CD4-positive, alpha-beta memory T cell (primary cell): Measurements from ENCODE around the gene SRRM2. TPM values are rescaled to one million over a fixed set of nuclear protein-coding genes. Genes with fewer than 3 reads are reported as not detected.
A peak's percentile ranks its signal among the peaks of the same experiment; 100 is the strongest.
"Not testable (repeated sequence)": the region's sequence is repeated elsewhere in the genome, so short reads cannot be mapped to it uniquely, and the experiment has no call there.

Experiments used
- CTCF ChIA-PET: fragments of 350-600 bp; sonication (Branson Sonifier 250); formaldehyde crosslinking; loops from one replicate; lab custom pipeline; 2021; ENCODE audit warnings: inconsistent platforms; ENCODE audit not compliant: partially characterized antibody; lab: Charles Lee
- POLR2A ChIA-PET: fragments of 350-600 bp; sonication (Branson Sonifier 250); formaldehyde crosslinking; loops from one replicate; lab custom pipeline; 2021; ENCODE audit not compliant: partially characterized antibody; lab: Charles Lee
- DNase-seq, 5 donors: peaks; one replicate each; pipeline versions ENCODE4 v3.0.0 to v3.0.0-alpha.2; 2020 to 2022; ENCODE audit warnings: mixed read lengths in 1 of 5
- H3K27ac ChIP-seq: one replicate; pipeline ENCODE4 v1.7.0; 2013; ENCODE audit warnings: low read depth, low read length
- H3K27me3 ChIP-seq: 2 replicates; pipeline ENCODE4 v1.7.0; 2013; ENCODE audit warnings: mild to moderate bottlenecking, low read length, moderate library complexity; ENCODE audit not compliant: insufficient read depth
- H3K36me3 ChIP-seq: 2 replicates; pipeline ENCODE4 v1.7.0; 2013; ENCODE audit warnings: mild to moderate bottlenecking, low read length, moderate library complexity; ENCODE audit not compliant: insufficient read depth
- H3K4me1 ChIP-seq: 2 replicates; pipeline ENCODE4 v1.7.0; 2013; ENCODE audit warnings: mild to moderate bottlenecking, low read length, moderate library complexity; ENCODE audit not compliant: insufficient read depth
- H3K4me3 ChIP-seq, 2 donors: one replicate each; pipeline ENCODE4 v1.7.0; 2013; ENCODE audit warnings: low read length in 2 of 2, mild to moderate bottlenecking in 1 of 2
- H3K9me3 ChIP-seq, 2 donors: one replicate each; pipeline ENCODE4 v1.7.0; 2013; ENCODE audit warnings: low read length in 2 of 2, control low read depth in 1 of 2; ENCODE audit not compliant: control insufficient read depth in 1 of 2
- H3K27ac Mint-ChIP-seq, 7 donors: one replicate each; pipeline ENCODE4 v1.8.0; 2020 to 2021; ENCODE audit warnings: mixed read lengths in 7 of 7, mild to moderate bottlenecking in 6 of 7, inconsistent platforms in 3 of 7, moderate library complexity in 3 of 7
- H3K27me3 Mint-ChIP-seq, 2 donors: one replicate each; pipeline ENCODE4 v1.8.0; 2020 to 2021; ENCODE audit warnings: mixed read lengths in 2 of 2
- H3K36me3 Mint-ChIP-seq, 2 donors: one replicate each; pipeline ENCODE4 v1.8.0; 2020 to 2021; ENCODE audit warnings: mixed read lengths in 2 of 2, inconsistent platforms in 1 of 2, mild to moderate bottlenecking in 1 of 2
- H3K4me1 Mint-ChIP-seq, 4 donors: one replicate each; pipeline ENCODE4 v1.8.0; 2020 to 2021; ENCODE audit warnings: mixed read lengths in 4 of 4, mild to moderate bottlenecking in 1 of 4
- H3K4me3 Mint-ChIP-seq, 8 donors: one replicate each; pipeline ENCODE4 v1.8.0; 2020 to 2021; ENCODE audit warnings: mixed read lengths in 8 of 8, mild to moderate bottlenecking in 7 of 8, moderate library complexity in 6 of 8, inconsistent platforms in 3 of 8
- H3K9me3 Mint-ChIP-seq, 8 donors: one replicate each; pipeline ENCODE4 v1.8.0; 2020 to 2021; ENCODE audit warnings: mixed read lengths in 8 of 8, mild to moderate bottlenecking in 5 of 8, inconsistent platforms in 3 of 8, moderate library complexity in 1 of 8
- intact Hi-C: fragments of 100-400 bp; cut with micrococcal nuclease; formaldehyde crosslinking; loops from one replicate; pipeline ENCODE4 v1.15.1; 2023
- polyA plus RNA-seq, 2 donors: library from polyadenylated mRNA; unstranded; fragments of 300-500 nt; fragmentation: Illumina TruSeq; gene quantifications; one replicate each; pipeline ENCODE4 v1.2.3, GENCODE V29; 2021
- total RNA-seq, 2 experiments: library from RNA; stranded (reverse); gene quantifications; one replicate each; pipeline ENCODE4 v1.2.3, GENCODE V29; 2021

The SRRM2 gene
- total and polyA plus RNA-seq, 4 experiments from 2014 or later: 11.8 to 1,137 (median 625) TPM

GRCh38 chr16:2720719-2721633, 31.5 kb upstream of the SRRM2 start:
- Mint-ChIP-seq H3K27ac (peak overlapping the region; percentile 56 to 90 (median 73)), H3K27me3 (peaks cover 4 to 7% of the 10 kb centered on the region in 2 donors), H3K4me1 (no peaks in the 10 kb centered on the region), H3K4me3 (peak overlapping the region; percentile 70 to 85 (median 74)), H3K36me3 (no peaks in the 10 kb centered on the region), H3K9me3 (no peaks in the 10 kb centered on the region)
- ChIA-PET POLR2A (interaction anchor here (0.8 to 1.0 kb wide), 3 partner anchors 31 to 162 kb away, joined by 3 to 4 read pairs (median 3); partner anchors contain the start of genes FLYWCH2 and SRRM2), CTCF (interaction anchor here (0.7 kb wide), 2 partner anchors 8 to 147 kb away, joined by 3 read pairs; no protein-coding TSS in a partner anchor)
- DNase-seq: peak; percentile 85 to 88 (median 87)
- Histone ChIP-seq H3K36me3 (no peaks in the 10 kb centered on the region), H3K9me3 (no peaks in the 10 kb centered on the region), H3K27me3 (no peaks in the 10 kb centered on the region), H3K27ac (peak overlapping the region; percentile 56), H3K4me1 (peaks cover 5% of the 10 kb centered on the region), H3K4me3 (peak overlapping the region; percentile 17 to 49)
- intact Hi-C loops: loop anchor here (1.0 kb wide), 3 partner anchors 31 to 147 kb away; partner anchors contain the start of genes KCTD5 and SRRM2

- POLR2A ChIA-PET: not testable (repeated sequence)
Measured at GRCh38 chr16:2721634-2722173, 30.7 kb upstream of the SRRM2 start.

GRCh38 chr16:2724088-2724676, 28.3 kb upstream of the SRRM2 start:
- Mint-ChIP-seq H3K27me3 (peaks cover 4 to 7% of the 10 kb centered on the region in 2 donors), H3K36me3 (no peaks in the 10 kb centered on the region), H3K9me3 (no peaks in the 10 kb centered on the region), H3K27ac (no peak overlapping the region), H3K4me1 (no peaks in the 10 kb centered on the region), H3K4me3 (no peak overlapping the region)
- Histone ChIP-seq H3K36me3 (no peaks in the 10 kb centered on the region), H3K27me3 (no peaks in the 10 kb centered on the region), H3K9me3 (no peaks in the 10 kb centered on the region), H3K4me3 (no peak overlapping the region), H3K27ac (no peak overlapping the region), H3K4me1 (peaks cover 5% of the 10 kb centered on the region)
- no peak for DNase-seq
- intact Hi-C loops: no loop called here
- CTCF ChIA-PET: no interaction called here
- POLR2A ChIA-PET: no interaction called here

More at GRCh38 chr16:2721634-2722173, 30.7 kb upstream of the SRRM2 start:
- peak overlapping the region; percentile 15 for H3K27ac ChIP-seq
- not testable (repeated sequence) for H3K27me3 Mint-ChIP-seq, H3K4me3 ChIP-seq, H3K4me1 Mint-ChIP-seq, H3K27me3 ChIP-seq, H3K36me3 Mint-ChIP-seq, DNase-seq, H3K9me3 Mint-ChIP-seq, H3K36me3 ChIP-seq, H3K9me3 ChIP-seq, H3K4me1 ChIP-seq
- Mint-ChIP-seq H3K4me3 (peak overlapping the region; percentile 39 to 74 (median 64)), H3K27ac (peak overlapping the region in 3 of 7 donors; percentile 41 to 77 (median 48))
- intact Hi-C loops: loop anchor here (1.0 kb wide), 3 partner anchors 31 to 147 kb away; partner anchors contain the start of genes KCTD5 and SRRM2
- CTCF ChIA-PET: interaction anchor here (0.7 kb wide), 2 partner anchors 9 to 146 kb away, joined by 3 read pairs; no protein-coding TSS in a partner anchor

- H3K27me3 ChIP-seq: no peaks in the 10 kb centered on the region
- DNase-seq: no peak
- no peak overlapping the region for H3K4me3 ChIP-seq
- intact Hi-C loops: no loop called here
- H3K4me1 ChIP-seq: peaks cover 5% of the 10 kb centered on the region
- H3K27me3 Mint-ChIP-seq: peaks cover 4 to 7% of the 10 kb centered on the region in 2 donors
- H3K27ac ChIP-seq: no peak overlapping the region
- no peak overlapping the region for H3K27ac Mint-ChIP-seq
- H3K9me3 Mint-ChIP-seq: no peaks in the 10 kb centered on the region
- no peak overlapping the region for H3K4me3 Mint-ChIP-seq
- no peaks in the 10 kb centered on the region for H3K9me3 ChIP-seq
- POLR2A ChIA-PET: no interaction called here
- H3K36me3 ChIP-seq: no peaks in the 10 kb centered on the region
- CTCF ChIA-PET: no interaction called here
- no peaks in the 10 kb centered on the region for H3K4me1 Mint-ChIP-seq
- H3K36me3 Mint-ChIP-seq: no peaks in the 10 kb centered on the region
Measured at GRCh38 chr16:2724816-2725348, 27.6 kb upstream of the SRRM2 start.

- no peak overlapping the region for H3K27ac ChIP-seq
- no peaks in the 10 kb centered on the region for H3K27me3 ChIP-seq
- no peak overlapping the region for H3K4me3 Mint-ChIP-seq
- H3K36me3 ChIP-seq: no peaks in the 10 kb centered on the region
- H3K4me1 ChIP-seq: no peaks in the 10 kb centered on the region
- no peak for DNase-seq
- no peak overlapping the region for H3K4me3 ChIP-seq
- H3K36me3 Mint-ChIP-seq: no peaks in the 10 kb centered on the region
- H3K9me3 ChIP-seq: no peaks in the 10 kb centered on the region
- H3K27me3 Mint-ChIP-seq: peaks cover 4 to 7% of the 10 kb centered on the region in 2 donors
- no peak overlapping the region for H3K27ac Mint-ChIP-seq
- no peaks in the 10 kb centered on the region for H3K9me3 Mint-ChIP-seq
- CTCF ChIA-PET: no interaction called here
- no peaks in the 10 kb centered on the region for H3K4me1 Mint-ChIP-seq
- POLR2A ChIA-PET: no interaction called here
- intact Hi-C loops: no loop called here
Measured at GRCh38 chr16:2726923-2727322, 25.5 kb upstream of the SRRM2 start.

GRCh38 chr16:2728034-2728433, 24.4 kb upstream of the SRRM2 start:
- Mint-ChIP-seq H3K27me3 (peaks cover 4 to 7% of the 10 kb centered on the region in 2 donors), H3K4me3 (no peak overlapping the region), H3K36me3 (no peaks in the 10 kb centered on the region), H3K27ac (peak overlapping the region in 1 of 7 donors; percentile 46), H3K4me1 (no peaks in the 10 kb centered on the region), H3K9me3 (no peaks in the 10 kb centered on the region)
- intact Hi-C loops: no loop called here
- Histone ChIP-seq H3K36me3 (no peaks in the 10 kb centered on the region), H3K4me1 (no peaks in the 10 kb centered on the region), H3K9me3 (no peaks in the 10 kb centered on the region), H3K4me3 (no peak overlapping the region), H3K27me3 (no peaks in the 10 kb centered on the region), H3K27ac (no peak overlapping the region)
- no peak for DNase-seq
- CTCF ChIA-PET: no interaction called here
- POLR2A ChIA-PET: no interaction called here
